Upper lobe of left lung (tissue), 4 donors: ENCODE measurements around the gene KRTAP9-8.

Experiments
- CTCF ChIP-seq, 6 experiments: fragments of 450-650 bp in 4 of 6; fragments of 200-600 bp in 2 of 6; sonication (generic) in 2 of 6; IDR thresholded peaks; one replicate each; pipeline ENCODE4 v1.5.1; 2016 to 2019; ENCODE audit warnings: antibody characterized with exemption in 6 of 6
- EP300 ChIP-seq, 4 donors: sonication (generic); formaldehyde crosslinking; IDR thresholded peaks; one replicate each; pipeline ENCODE4 v1.5.1; 2017; ENCODE audit warnings: antibody characterized with exemption in 4 of 4, control low read depth in 2 of 4
- POLR2A ChIP-seq, 4 donors: fragments of 450-650 bp; IDR thresholded peaks; one replicate each; pipeline ENCODE4 v1.5.1; 2016 to 2017; ENCODE audit warnings: antibody characterized with exemption in 4 of 4, mild to moderate bottlenecking in 2 of 4
- POLR2AphosphoS5 ChIP-seq, 2 donors: sonication (generic); formaldehyde crosslinking; IDR thresholded peaks; one replicate each; pipeline ENCODE4 v1.5.1; 2017; ENCODE audit warnings: antibody characterized with exemption in 2 of 2

- TF ChIP-seq CTCF (IDR thresholded peaks at IDR 0.05): no peak
- TF ChIP-seq POLR2A (IDR thresholded peaks at IDR 0.05): no peak
- TF ChIP-seq POLR2AphosphoS5 (IDR thresholded peaks at IDR 0.05): no peak
- no peak for TF ChIP-seq EP300 (IDR thresholded peaks at IDR 0.05)
These were observed 22.1 kb upstream of the KRTAP9-8 start for GRCh38 chr17:41215681-41216080.
